Measurements from ENCODE around the gene CACNA1S.

The CACNA1S gene

GRCh38 chr1:201038186-201038876, 73.9 kb downstream of the CACNA1S start:
- H3K4me1 ChIP-seq (ENCODE audit: insufficient read depth, low read length), result peaks cover 4% of the 10 kb centered on the region; the same call in 1 of the 2 replicates
- H3K9ac ChIP-seq (ENCODE audit: low read depth, low read length), result no peak overlapping the region
- H3K9me3 ChIP-seq (ENCODE audit: insufficient read depth, low read depth, low read length), result no peaks in the 10 kb centered on the region
- no peak overlapping the region for H3K4me3 ChIP-seq (ENCODE audit: low read length)
- no peak overlapping the region for H3K27ac ChIP-seq (ENCODE audit: low read length)
- no peaks in the 10 kb centered on the region for H3K27me3 ChIP-seq (ENCODE audit: insufficient read depth, low read length)
- no peaks in the 10 kb centered on the region for H3K36me3 ChIP-seq (ENCODE audit: insufficient read depth, low read depth, low read length)

- Histone ChIP-seq H3K27ac (ENCODE audit: low read length) (no peak overlapping the region), H3K36me3 (ENCODE audit: insufficient read depth, low read depth, low read length) (no peaks in the 10 kb centered on the region), H3K9ac (ENCODE audit: low read depth, low read length) (no peak overlapping the region)
Observed at GRCh38 chr1:201036188-201036842, 75.9 kb downstream of the CACNA1S start.

GRCh38 chr1:201034671-201035070, 77.6 kb downstream of the CACNA1S start:
- no peaks in the 10 kb centered on the region for H3K27me3 ChIP-seq (ENCODE audit: insufficient read depth, low read length)

More at GRCh38 chr1:201036188-201036842, 75.9 kb downstream of the CACNA1S start:
- H3K4me1 ChIP-seq (ENCODE audit: insufficient read depth, low read length), result no peaks in the 10 kb centered on the region
- no peaks in the 10 kb centered on the region for H3K9me3 ChIP-seq (ENCODE audit: insufficient read depth, low read depth, low read length)
- no peaks in the 10 kb centered on the region for H3K27me3 ChIP-seq (ENCODE audit: insufficient read depth, low read length)
- H3K4me3 ChIP-seq (ENCODE audit: low read length), result no peak overlapping the region

GRCh38 chr1:201032408-201032807, 79.8 kb downstream of the CACNA1S start:
- H3K27me3 ChIP-seq (ENCODE audit: insufficient read depth, low read length), result no peaks in the 10 kb centered on the region
- H3K4me3 ChIP-seq (ENCODE audit: low read length), result no peak overlapping the region
- no peaks in the 10 kb centered on the region for H3K4me1 ChIP-seq (ENCODE audit: insufficient read depth, low read length)
- H3K36me3 ChIP-seq (ENCODE audit: insufficient read depth, low read depth, low read length), result no peaks in the 10 kb centered on the region; the same call in 1 of the 2 replicates
- H3K9me3 ChIP-seq (ENCODE audit: insufficient read depth, low read depth, low read length), result no peaks in the 10 kb centered on the region
- no peak overlapping the region for H3K27ac ChIP-seq (ENCODE audit: low read length)
- no peak overlapping the region for H3K9ac ChIP-seq (ENCODE audit: low read depth, low read length)

More at GRCh38 chr1:201034671-201035070, 77.6 kb downstream of the CACNA1S start:
- no peaks in the 10 kb centered on the region for H3K4me1 ChIP-seq (ENCODE audit: insufficient read depth, low read length)
- no peak overlapping the region for H3K4me3 ChIP-seq (ENCODE audit: low read length)
- no peak overlapping the region for H3K9ac ChIP-seq (ENCODE audit: low read depth, low read length)
- no peaks in the 10 kb centered on the region for H3K9me3 ChIP-seq (ENCODE audit: insufficient read depth, low read depth, low read length)
- no peaks in the 10 kb centered on the region for H3K36me3 ChIP-seq (ENCODE audit: insufficient read depth, low read depth, low read length)
- no peak overlapping the region for H3K27ac ChIP-seq (ENCODE audit: low read length)

- 0 out of 2 replicates have a peak, but pooled peaks cover 3% of the 10 kb centered on the region for H3K27me3 ChIP-seq (ENCODE audit: insufficient read depth, low read length)
- H3K4me3 ChIP-seq (ENCODE audit: low read length), result no peak overlapping the region
- no peak overlapping the region for H3K9ac ChIP-seq (ENCODE audit: low read depth, low read length)
- H3K27ac ChIP-seq (ENCODE audit: low read length), result no peak overlapping the region
- H3K4me1 ChIP-seq (ENCODE audit: insufficient read depth, low read length), result peaks cover 20% of the 10 kb centered on the region; the same call in 1 of the 2 replicates
- peaks cover 10% of the 10 kb centered on the region; the same call in 1 of the 2 replicates for H3K36me3 ChIP-seq (ENCODE audit: insufficient read depth, low read depth, low read length)
- no peaks in the 10 kb centered on the region for H3K9me3 ChIP-seq (ENCODE audit: insufficient read depth, low read depth, low read length)
Observed at GRCh38 chr1:201028461-201028889, 83.8 kb downstream of the CACNA1S start.

GRCh38 chr1:201026836-201027235, 85.4 kb downstream of the CACNA1S start:
- Histone ChIP-seq H3K27me3 (ENCODE audit: insufficient read depth, low read length) (peaks cover 15% of the 10 kb centered on the region), H3K9ac (ENCODE audit: low read depth, low read length) (no peak overlapping the region), H3K36me3 (ENCODE audit: insufficient read depth, low read depth, low read length) (peaks cover 10% of the 10 kb centered on the region; the same call in 1 of the 2 replicates), H3K27ac (ENCODE audit: low read length) (no peak overlapping the region), H3K4me3 (ENCODE audit: low read length) (no peak overlapping the region), H3K9me3 (ENCODE audit: insufficient read depth, low read depth, low read length) (no peaks in the 10 kb centered on the region), H3K4me1 (ENCODE audit: insufficient read depth, low read length) (peaks cover 20% of the 10 kb centered on the region; the same call in 1 of the 2 replicates)

GRCh38 chr1:201026234-201026633, 86.0 kb downstream of the CACNA1S start:
- peaks cover 15% of the 10 kb centered on the region for H3K27me3 ChIP-seq (ENCODE audit: insufficient read depth, low read length)
- H3K27ac ChIP-seq (ENCODE audit: low read length), result no peak overlapping the region
- no peaks in the 10 kb centered on the region for H3K9me3 ChIP-seq (ENCODE audit: insufficient read depth, low read depth, low read length)
- H3K4me3 ChIP-seq (ENCODE audit: low read length), result no peak overlapping the region
- H3K4me1 ChIP-seq (ENCODE audit: insufficient read depth, low read length), result peaks cover 23% of the 10 kb centered on the region; the same call in 1 of the 2 replicates
- H3K9ac ChIP-seq (ENCODE audit: low read depth, low read length), result no peak overlapping the region
- H3K36me3 ChIP-seq (ENCODE audit: insufficient read depth, low read depth, low read length), result peaks cover 10% of the 10 kb centered on the region; the same call in 1 of the 2 replicates

- Histone ChIP-seq H3K36me3 (ENCODE audit: insufficient read depth, low read depth, low read length) (peaks cover 10% of the 10 kb centered on the region; the same call in 1 of the 2 replicates), H3K9ac (ENCODE audit: low read depth, low read length) (no peak overlapping the region), H3K9me3 (ENCODE audit: insufficient read depth, low read depth, low read length) (no peaks in the 10 kb centered on the region), H3K4me3 (ENCODE audit: low read length) (peak overlapping the region; percentile 75; the same call in 1 of the 2 replicates), H3K4me1 (ENCODE audit: insufficient read depth, low read length) (peaks cover 27% of the 10 kb centered on the region; the same call in 1 of the 2 replicates), H3K27ac (ENCODE audit: low read length) (no peak overlapping the region), H3K27me3 (ENCODE audit: insufficient read depth, low read length) (peaks cover 15% of the 10 kb centered on the region)
Observed at GRCh38 chr1:201025571-201026002, 86.6 kb downstream of the CACNA1S start.

- peaks cover 36% of the 10 kb centered on the region; the same call in 1 of the 2 replicates for H3K4me1 ChIP-seq (ENCODE audit: insufficient read depth, low read length)
- no peaks in the 10 kb centered on the region for H3K9me3 ChIP-seq (ENCODE audit: insufficient read depth, low read depth, low read length)
- H3K9ac ChIP-seq (ENCODE audit: low read depth, low read length), result peak overlapping the region; percentile 65; the same call in 1 of the 2 replicates
- peaks cover 15% of the 10 kb centered on the region for H3K27me3 ChIP-seq (ENCODE audit: insufficient read depth, low read length)
- H3K27ac ChIP-seq (ENCODE audit: low read length), result no peak overlapping the region
- peak overlapping the region; percentile 75; the same call in 1 of the 2 replicates for H3K4me3 ChIP-seq (ENCODE audit: low read length)
- H3K36me3 ChIP-seq (ENCODE audit: insufficient read depth, low read depth, low read length), result peaks cover 10% of the 10 kb centered on the region; the same call in 1 of the 2 replicates
Observed at GRCh38 chr1:201024625-201024998, 87.6 kb downstream of the CACNA1S start.

GRCh38 chr1:201023920-201024624, 88.2 kb downstream of the CACNA1S start:
- Histone ChIP-seq H3K9me3 (ENCODE audit: insufficient read depth, low read depth, low read length) (no peaks in the 10 kb centered on the region), H3K4me3 (ENCODE audit: low read length) (peak overlapping the region; percentile 75), H3K4me1 (ENCODE audit: insufficient read depth, low read length) (peaks cover 36% of the 10 kb centered on the region; the same call in 1 of the 2 replicates), H3K36me3 (ENCODE audit: insufficient read depth, low read depth, low read length) (peaks cover 10% of the 10 kb centered on the region; the same call in 1 of the 2 replicates), H3K27me3 (ENCODE audit: insufficient read depth, low read length) (peaks cover 15% of the 10 kb centered on the region), H3K27ac (ENCODE audit: low read length) (no peak overlapping the region), H3K9ac (ENCODE audit: low read depth, low read length) (peak overlapping the region; percentile 65; the same call in 1 of the 2 replicates)

GRCh38 chr1:201023517-201023902, 88.7 kb downstream of the CACNA1S start, which contains the start of gene KIF21B:
Gene KIF21B, minus strand, starts transcription at chr1:201023714. Its CDS starts 331 bp downstream, at chr1:201023383.
- Histone ChIP-seq H3K4me3 (ENCODE audit: low read length) (peak within 1 kb of the TSS; percentile 75), H3K36me3 (ENCODE audit: insufficient read depth, low read depth, low read length) (peaks cover 10% of the 10 kb centered on the region; the same call in 1 of the 2 replicates), H3K4me1 (ENCODE audit: insufficient read depth, low read length) (peaks cover 36% of the 10 kb centered on the region; the same call in 1 of the 2 replicates), H3K9me3 (ENCODE audit: insufficient read depth, low read depth, low read length) (no peaks in the 10 kb centered on the region), H3K9ac (ENCODE audit: low read depth, low read length) (peak within 1 kb of the TSS; percentile 70; the same call in 1 of the 2 replicates), H3K27me3 (ENCODE audit: insufficient read depth, low read length) (peaks cover 15% of the 10 kb centered on the region), H3K27ac (ENCODE audit: low read length) (no peak within 1 kb of the TSS)

All from iPS-20b (cell line).